LNCAP (cell line): ENCODE results near the gene ANKRD10.

ENCODE experiments used
- TF ChIP-seq, protein P1 (sequence below): fragments of 450-650 bp; IDR thresholded peaks from 2 replicates; pipeline ENCODE4 v1.5.1; 2017; ENCODE audit warnings: mild to moderate bottlenecking

ANKRD10 gene

GRCh38 chr13:110902370-110902769 is 12.5 kb downstream of the ANKRD10 start:
- TF ChIP-seq, protein P1, sequence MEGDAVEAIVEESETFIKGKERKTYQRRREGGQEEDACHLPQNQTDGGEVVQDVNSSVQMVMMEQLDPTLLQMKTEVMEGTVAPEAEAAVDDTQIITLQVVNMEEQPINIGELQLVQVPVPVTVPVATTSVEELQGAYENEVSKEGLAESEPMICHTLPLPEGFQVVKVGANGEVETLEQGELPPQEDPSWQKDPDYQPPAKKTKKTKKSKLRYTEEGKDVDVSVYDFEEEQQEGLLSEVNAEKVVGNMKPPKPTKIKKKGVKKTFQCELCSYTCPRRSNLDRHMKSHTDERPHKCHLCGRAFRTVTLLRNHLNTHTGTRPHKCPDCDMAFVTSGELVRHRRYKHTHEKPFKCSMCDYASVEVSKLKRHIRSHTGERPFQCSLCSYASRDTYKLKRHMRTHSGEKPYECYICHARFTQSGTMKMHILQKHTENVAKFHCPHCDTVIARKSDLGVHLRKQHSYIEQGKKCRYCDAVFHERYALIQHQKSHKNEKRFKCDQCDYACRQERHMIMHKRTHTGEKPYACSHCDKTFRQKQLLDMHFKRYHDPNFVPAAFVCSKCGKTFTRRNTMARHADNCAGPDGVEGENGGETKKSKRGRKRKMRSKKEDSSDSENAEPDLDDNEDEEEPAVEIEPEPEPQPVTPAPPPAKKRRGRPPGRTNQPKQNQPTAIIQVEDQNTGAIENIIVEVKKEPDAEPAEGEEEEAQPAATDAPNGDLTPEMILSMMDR, result no peak

- TF ChIP-seq, protein P1, result no peak
These were observed 17.3 kb downstream of the ANKRD10 start for GRCh38 chr13:110897521-110897920.

- TF ChIP-seq, protein P1, result no peak
These were observed 17.9 kb downstream of the ANKRD10 start for GRCh38 chr13:110897014-110897413.

GRCh38 chr13:110894086-110894485 is 20.8 kb downstream of the ANKRD10 start:
- TF ChIP-seq, protein P1, result no peak

DNA sequence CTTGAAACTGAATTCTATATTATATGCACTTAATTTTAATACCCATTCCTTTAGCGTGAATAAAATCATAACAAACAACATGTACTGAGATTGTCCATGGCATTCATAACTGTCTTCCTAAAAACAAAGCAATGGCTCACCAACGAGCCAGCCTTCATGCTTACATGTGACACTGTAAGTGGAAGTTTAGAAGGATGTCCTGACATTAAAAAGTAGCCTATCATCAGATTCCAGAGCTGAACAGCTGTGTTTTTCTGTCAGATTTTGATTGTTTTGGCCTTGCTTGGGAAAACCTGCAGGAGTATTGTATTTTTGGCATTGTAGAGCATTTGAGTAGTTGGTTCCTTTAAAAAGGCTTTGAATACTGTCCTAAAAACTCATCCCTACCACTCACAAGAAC is 21.3 kb downstream of the ANKRD10 start:
- TF ChIP-seq, protein P1, result no peak

DNA sequence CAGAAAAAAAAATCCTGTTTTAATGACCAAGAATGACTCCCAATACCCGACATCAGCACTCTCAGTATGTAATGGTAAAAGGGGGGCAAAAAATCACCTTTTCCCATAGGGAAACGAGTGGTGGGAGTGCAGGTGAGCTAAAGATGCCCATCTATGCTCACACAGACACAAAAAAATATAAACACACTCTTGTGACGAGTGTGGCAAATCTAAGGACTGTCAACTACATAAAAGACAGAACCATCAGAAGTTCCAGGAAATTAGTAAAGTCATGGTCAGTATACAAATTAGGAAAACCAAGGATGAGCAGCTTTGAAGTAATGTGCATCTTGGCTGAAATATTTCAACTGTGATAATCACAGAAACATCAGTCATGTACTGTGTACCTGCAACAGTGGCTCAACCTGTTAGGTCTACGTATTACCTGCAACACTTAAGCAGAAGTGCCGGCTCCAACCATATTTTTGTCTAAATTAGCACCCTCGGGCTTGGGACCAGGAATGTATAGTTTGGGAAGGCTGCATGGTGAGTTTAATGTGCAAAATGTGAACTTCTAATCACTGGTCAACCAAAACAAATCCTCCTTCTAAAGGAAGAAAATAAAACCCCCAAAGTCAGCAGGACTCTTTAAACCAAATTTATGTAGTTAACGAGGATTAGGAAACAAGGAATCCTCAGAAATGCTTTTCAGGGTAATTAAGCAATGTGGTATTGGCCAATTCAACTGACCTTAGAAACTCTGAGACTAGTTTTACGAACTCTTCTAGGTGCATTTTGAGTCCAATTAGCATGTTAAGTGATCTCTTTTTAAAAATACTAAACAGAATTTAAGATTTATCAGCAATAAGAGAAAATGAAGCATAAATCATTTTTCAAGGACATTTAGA is 24.3 kb downstream of the ANKRD10 start:
- TF ChIP-seq, protein P1, result no peak

- TF ChIP-seq, protein P1, result no peak
These were observed 26.5 kb downstream of the ANKRD10 start for GRCh38 chr13:110888390-110888789.
